HepG2 (cell line): ENCODE data around the gene TEFM. TPM values are rescaled to one million over a fixed set of nuclear protein-coding genes. Genes with fewer than 3 reads are reported as not detected.

ENCODE experiments used
- ATF7 ChIP-seq, 2 experiments: fragments of 450-650 bp in 1 of 2; sonication (generic) in 1 of 2; formaldehyde crosslinking in 1 of 2; IDR thresholded peaks; 2 replicates each; pipeline versions ENCODE4 v1.4.0 to v1.6.1; 2016 to 2020; ENCODE audit warnings: antibody characterized with exemption in 1 of 2, mild to moderate bottlenecking in 1 of 2, missing genetic modification reagents in 1 of 2
- HMG20A ChIP-seq: IDR thresholded peaks from 2 replicates; pipeline ENCODE4 v1.6.1; 2016; ENCODE audit warnings: borderline replicate concordance
- JUND ChIP-seq: sonication (generic); formaldehyde crosslinking; IDR thresholded peaks from 2 replicates; pipeline ENCODE4 v1.8.0; 2022; ENCODE audit warnings: mild to moderate bottlenecking, missing genetic modification reagents
- MAFG ChIP-seq: sonication (generic); formaldehyde crosslinking; IDR thresholded peaks from 2 replicates; pipeline ENCODE4 v1.5.1; 2020; ENCODE audit warnings: mild to moderate bottlenecking, missing genetic modification reagents
- MYC ChIP-seq: sonication (generic); formaldehyde crosslinking; IDR thresholded peaks from 2 replicates; pipeline ENCODE4 v1.9.0; 2021; ENCODE audit warnings: missing genetic modification reagents, borderline replicate concordance
- NFYC ChIP-seq: IDR thresholded peaks from 2 replicates; pipeline ENCODE4 v1.6.1; 2016; ENCODE audit warnings: missing genetic modification reagents, missing compliant biosample characterization
- NR2F6 ChIP-seq, 2 experiments: IDR thresholded peaks; 2 replicates each; pipeline ENCODE4 v1.6.1; 2016; ENCODE audit warnings: antibody characterized with exemption in 1 of 2, mild to moderate bottlenecking in 1 of 2
- THYN1 ChIP-seq: sonication (generic); formaldehyde crosslinking; IDR thresholded peaks from 2 replicates; pipeline ENCODE4 v1.8.1; 2023; ENCODE audit warnings: low read depth, mild to moderate bottlenecking, moderate library complexity, missing genetic modification reagents, borderline replicate concordance
- ZBTB2 ChIP-seq: sonication (generic); formaldehyde crosslinking; IDR thresholded peaks from 2 replicates; pipeline ENCODE4 v1.8.0; 2022; ENCODE audit warnings: low read depth, missing genetic modification reagents
- ZFP90 ChIP-seq: sonication (generic); formaldehyde crosslinking; IDR thresholded peaks from 2 replicates; pipeline ENCODE4 v1.8.0; 2022; ENCODE audit warnings: missing genetic modification reagents, mild to moderate bottlenecking, inconsistent platforms, borderline replicate concordance
- ZMYM3 ChIP-seq: sonication (generic); formaldehyde crosslinking; IDR thresholded peaks from 2 replicates; pipeline ENCODE4 v1.5.1; 2020; ENCODE audit warnings: mild to moderate bottlenecking, missing genetic modification reagents
- ZNF260 ChIP-seq: sonication (generic); formaldehyde crosslinking; IDR thresholded peaks from 2 replicates; pipeline ENCODE4 v1.4.0; 2020; ENCODE audit warnings: missing genetic modification reagents, low read depth, mild to moderate bottlenecking, borderline replicate concordance
- ZNF563 ChIP-seq: sonication (generic); formaldehyde crosslinking; IDR thresholded peaks from 2 replicates; pipeline ENCODE4 v1.8.0; 2022; ENCODE audit warnings: mild to moderate bottlenecking, moderate library complexity, missing genetic modification reagents
- ZNF674 ChIP-seq: sonication (generic); formaldehyde crosslinking; IDR thresholded peaks from 2 replicates; pipeline ENCODE4 v1.5.0; 2020; ENCODE audit warnings: low read depth, mild to moderate bottlenecking, missing genetic modification reagents
- ZNF766 ChIP-seq: sonication (generic); formaldehyde crosslinking; IDR thresholded peaks from 2 replicates; pipeline ENCODE4 v1.5.0; 2020; ENCODE audit warnings: missing genetic modification reagents, borderline replicate concordance
- polyA plus RNA-seq, 8 experiments: library from polyadenylated mRNA; depleted of rRNA in 3 of 8; stranded (reverse) in 7 of 8; unstranded in 1 of 8; fragments of >200 nt; fragmentation: Illumina TruSeq in 4 of 8; extraction: Trizol in 4 of 8; gene quantifications; 2 replicates each; pipeline versions ENCODE4 v1.2.1 to v1.2.3, GENCODE V29; 2011 to 2016; ENCODE audit warnings: low read depth in 4 of 8, missing spikeins in 1 of 8, mixed read lengths in 1 of 8; ENCODE audit not compliant: insufficient read depth in 1 of 8
- total RNA-seq, 5 experiments: library from RNA; depleted of rRNA; stranded (reverse); fragments of >200 nt; fragmentation: Illumina TruSeq; extraction: Trizol; gene quantifications; 2 replicates each; pipeline ENCODE4 v1.2.3, GENCODE V29; 2016; ENCODE audit warnings: low read depth in 1 of 5
- TF ChIP-seq, protein P1 (sequence below), 2 experiments: sonication (generic) in 1 of 2; formaldehyde crosslinking in 1 of 2; IDR thresholded peaks; 2 replicates each; pipeline versions ENCODE4 v1.4.0 to v1.6.1; 2018 to 2020; ENCODE audit warnings: missing genetic modification reagents in 2 of 2, borderline replicate concordance in 1 of 2, low read depth in 1 of 2, mild to moderate bottlenecking in 1 of 2, missing biosample characterization in 1 of 2
- TF ChIP-seq, protein P2 (sequence below): sonication (generic); formaldehyde crosslinking; IDR thresholded peaks from 2 replicates; pipeline ENCODE4 v1.4.0; 2020; ENCODE audit warnings: missing genetic modification reagents, borderline replicate concordance
- TF ChIP-seq, protein P3 (sequence below): sonication (generic); formaldehyde crosslinking; IDR thresholded peaks from 2 replicates; pipeline ENCODE4 v1.4.0; 2020; ENCODE audit warnings: missing genetic modification reagents

The TEFM gene
- total and polyA plus RNA-seq, 2 of the 13 experiments (the other 11 are each of a cell fraction or from before 2014, with no cell fraction given): 7.0 to 20.0 TPM

DNA sequence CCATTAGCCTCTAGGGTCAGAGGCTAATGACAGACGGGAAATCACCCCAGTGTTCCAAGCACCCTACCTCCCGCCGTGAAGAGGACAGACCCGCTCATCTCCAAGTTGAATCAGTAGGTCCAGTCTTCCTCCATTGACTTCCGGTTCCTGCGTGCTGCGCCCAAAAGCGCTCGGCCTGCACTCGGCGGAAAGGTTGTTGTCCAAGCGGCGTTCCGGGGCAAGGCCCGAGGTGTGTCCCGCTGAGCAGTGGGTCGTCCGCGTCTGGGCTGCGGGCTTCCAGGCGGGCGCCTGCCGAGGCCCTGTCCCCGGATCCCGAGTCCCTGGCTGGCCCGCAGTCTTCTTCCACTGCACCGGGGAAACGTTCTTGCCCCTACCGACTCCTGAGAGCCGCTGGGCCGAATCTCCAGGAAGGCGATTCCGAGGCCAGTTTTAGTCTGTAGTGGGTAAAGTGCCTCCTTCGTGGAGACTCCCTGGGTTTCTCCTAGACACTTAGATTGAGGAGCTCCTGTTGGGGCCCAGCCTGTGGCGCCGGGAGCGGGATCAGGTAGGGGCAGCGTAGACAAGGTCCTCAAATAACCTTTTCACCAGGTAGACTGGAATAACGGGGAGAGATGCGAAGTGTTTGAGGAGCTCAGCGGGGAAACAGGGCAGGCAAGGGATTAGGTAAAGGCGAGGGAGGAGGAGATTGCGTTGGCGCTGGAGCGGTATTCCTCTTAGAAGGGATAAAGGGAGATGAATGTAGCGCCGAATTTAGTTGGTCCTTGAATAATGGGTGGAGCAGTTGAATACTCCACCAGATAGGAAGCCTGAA, at the start of gene TEFM (continued):
- TF ChIP-seq, protein P1, sequence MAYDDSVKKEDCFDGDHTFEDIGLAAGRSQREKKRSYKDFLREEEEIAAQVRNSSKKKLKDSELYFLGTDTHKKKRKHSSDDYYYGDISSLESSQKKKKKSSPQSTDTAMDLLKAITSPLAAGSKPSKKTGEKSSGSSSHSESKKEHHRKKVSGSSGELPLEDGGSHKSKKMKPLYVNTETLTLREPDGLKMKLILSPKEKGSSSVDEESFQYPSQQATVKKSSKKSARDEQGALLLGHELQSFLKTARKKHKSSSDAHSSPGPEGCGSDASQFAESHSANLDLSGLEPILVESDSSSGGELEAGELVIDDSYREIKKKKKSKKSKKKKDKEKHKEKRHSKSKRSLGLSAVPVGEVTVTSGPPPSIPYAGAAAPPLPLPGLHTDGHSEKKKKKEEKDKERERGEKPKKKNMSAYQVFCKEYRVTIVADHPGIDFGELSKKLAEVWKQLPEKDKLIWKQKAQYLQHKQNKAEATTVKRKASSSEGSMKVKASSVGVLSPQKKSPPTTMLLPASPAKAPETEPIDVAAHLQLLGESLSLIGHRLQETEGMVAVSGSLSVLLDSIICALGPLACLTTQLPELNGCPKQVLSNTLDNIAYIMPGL (CRISPR knock-in tag; IDR thresholded peaks at IDR 0.05; ENCODE audit: borderline replicate concordance in 1 of 2, low read depth in 1 of 2): peak; percentile 99
- TF ChIP-seq MAFG (CRISPR knock-in tag): no peak
- TF ChIP-seq ZNF260: no peak
- no peak for TF ChIP-seq NFYC (CRISPR knock-in tag)
- peak; percentile 72; the same call in 1 of the 2 replicates for TF ChIP-seq JUND (CRISPR knock-in tag)
- peak; percentile 49; the same call in 1 of the 2 replicates for TF ChIP-seq HMG20A
- TF ChIP-seq THYN1 (CRISPR knock-in tag): no peak
- peak; percentile 83; the same call in 1 of the 2 replicates for TF ChIP-seq ZNF766 (CRISPR knock-in tag)
- peak; percentile 90 for TF ChIP-seq ZMYM3 (CRISPR knock-in tag)
- TF ChIP-seq ZBTB2 (CRISPR knock-in tag): peak; percentile 83
- TF ChIP-seq MYC (CRISPR knock-in tag): peak; percentile 88
- no peak for TF ChIP-seq ATF7 (IDR thresholded peaks at IDR 0.05)
- TF ChIP-seq ATF7 (CRISPR knock-in tag; IDR thresholded peaks at IDR 0.05): peak; percentile 86
- no peak for TF ChIP-seq NR2F6 (IDR thresholded peaks at IDR 0.05)
- TF ChIP-seq NR2F6 (CRISPR knock-in tag; IDR thresholded peaks at IDR 0.05): peak; percentile 64
- TF ChIP-seq ZNF563 (CRISPR knock-in tag): peak; percentile 89
- peak; percentile 91; the same call in 1 of the 2 replicates for TF ChIP-seq ZFP90 (CRISPR knock-in tag)
- TF ChIP-seq, protein P2, sequence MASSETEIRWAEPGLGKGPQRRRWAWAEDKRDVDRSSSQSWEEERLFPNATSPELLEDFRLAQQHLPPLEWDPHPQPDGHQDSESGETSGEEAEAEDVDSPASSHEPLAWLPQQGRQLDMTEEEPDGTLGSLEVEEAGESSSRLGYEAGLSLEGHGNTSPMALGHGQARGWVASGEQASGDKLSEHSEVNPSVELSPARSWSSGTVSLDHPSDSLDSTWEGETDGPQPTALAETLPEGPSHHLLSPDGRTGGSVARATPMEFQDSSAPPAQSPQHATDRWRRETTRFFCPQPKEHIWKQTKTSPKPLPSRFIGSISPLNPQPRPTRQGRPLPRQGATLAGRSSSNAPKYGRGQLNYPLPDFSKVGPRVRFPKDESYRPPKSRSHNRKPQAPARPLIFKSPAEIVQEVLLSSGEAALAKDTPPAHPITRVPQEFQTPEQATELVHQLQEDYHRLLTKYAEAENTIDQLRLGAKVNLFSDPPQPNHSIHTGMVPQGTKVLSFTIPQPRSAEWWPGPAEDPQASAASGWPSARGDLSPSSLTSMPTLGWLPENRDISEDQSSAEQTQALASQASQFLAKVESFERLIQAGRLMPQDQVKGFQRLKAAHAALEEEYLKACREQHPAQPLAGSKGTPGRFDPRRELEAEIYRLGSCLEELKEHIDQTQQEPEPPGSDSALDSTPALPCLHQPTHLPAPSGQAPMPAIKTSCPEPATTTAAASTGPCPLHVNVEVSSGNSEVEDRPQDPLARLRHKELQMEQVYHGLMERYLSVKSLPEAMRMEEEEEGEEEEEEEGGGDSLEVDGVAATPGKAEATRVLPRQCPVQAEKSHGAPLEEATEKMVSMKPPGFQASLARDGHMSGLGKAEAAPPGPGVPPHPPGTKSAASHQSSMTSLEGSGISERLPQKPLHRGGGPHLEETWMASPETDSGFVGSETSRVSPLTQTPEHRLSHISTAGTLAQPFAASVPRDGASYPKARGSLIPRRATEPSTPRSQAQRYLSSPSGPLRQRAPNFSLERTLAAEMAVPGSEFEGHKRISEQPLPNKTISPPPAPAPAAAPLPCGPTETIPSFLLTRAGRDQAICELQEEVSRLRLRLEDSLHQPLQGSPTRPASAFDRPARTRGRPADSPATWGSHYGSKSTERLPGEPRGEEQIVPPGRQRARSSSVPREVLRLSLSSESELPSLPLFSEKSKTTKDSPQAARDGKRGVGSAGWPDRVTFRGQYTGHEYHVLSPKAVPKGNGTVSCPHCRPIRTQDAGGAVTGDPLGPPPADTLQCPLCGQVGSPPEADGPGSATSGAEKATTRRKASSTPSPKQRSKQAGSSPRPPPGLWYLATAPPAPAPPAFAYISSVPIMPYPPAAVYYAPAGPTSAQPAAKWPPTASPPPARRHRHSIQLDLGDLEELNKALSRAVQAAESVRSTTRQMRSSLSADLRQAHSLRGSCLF (CRISPR knock-in tag): no peak; the same call in 1 of the 2 replicates
- TF ChIP-seq, protein P3, sequence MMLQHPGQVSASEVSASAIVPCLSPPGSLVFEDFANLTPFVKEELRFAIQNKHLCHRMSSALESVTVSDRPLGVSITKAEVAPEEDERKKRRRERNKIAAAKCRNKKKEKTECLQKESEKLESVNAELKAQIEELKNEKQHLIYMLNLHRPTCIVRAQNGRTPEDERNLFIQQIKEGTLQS (CRISPR knock-in tag): peak; percentile 64; the same call in 1 of the 2 replicates
- TF ChIP-seq ZNF674: 0 out of 2 replicates have a peak, but pooled peaks have one; percentile 29
